Erythroblast (primary cell): Measurements from ENCODE around the gene ZNF512B.

Experiments
- GATA1 ChIP-seq: IDR thresholded peaks from 2 replicates; pipeline ENCODE4 v1.6.1; 2011; ENCODE audit warnings: low read depth, mild to moderate bottlenecking, control low read depth, low read length, moderate library complexity
- POLR2A ChIP-seq: IDR thresholded peaks from 2 replicates; pipeline ENCODE4 v1.6.1; 2011; ENCODE audit warnings: mild to moderate bottlenecking, low read length

DNA sequence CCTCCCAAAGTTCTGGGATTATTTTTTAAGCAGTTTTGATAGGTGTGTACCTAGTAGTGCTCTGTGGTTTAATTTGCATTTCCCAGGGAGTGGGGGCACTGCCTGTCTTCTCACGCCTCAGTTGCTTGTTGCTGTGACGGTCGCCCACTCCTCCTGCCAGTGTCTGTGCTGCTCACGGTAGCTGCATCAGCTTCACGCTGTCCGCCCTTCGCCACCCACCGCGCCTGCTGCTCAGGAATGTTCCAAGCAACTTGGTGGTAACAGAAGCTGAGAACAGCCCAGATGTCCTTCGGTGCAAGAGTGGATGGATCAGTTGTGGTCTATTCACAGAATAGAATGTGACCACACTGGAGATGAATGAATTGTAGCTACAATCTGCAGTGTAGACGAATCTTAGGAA lies 51.9 kb downstream of the ZNF512B start:
- TF ChIP-seq POLR2A: no peak
- no peak for TF ChIP-seq GATA1
